Nephron progenitor cell (in vitro differentiated cells): Measurements from ENCODE around the gene PGAM5.

Experiments
- DNase-seq: peaks from one replicate; pipeline ENCODE4 v3.0.0; 2021
- H3K27ac Mint-ChIP-seq: 2 replicates; pipeline ENCODE4 v1.8.0; 2021; ENCODE audit warnings: mild to moderate bottlenecking, moderate library complexity, mixed read lengths
- H3K27me3 Mint-ChIP-seq: 2 replicates; pipeline ENCODE4 v1.8.0; 2021; ENCODE audit warnings: mild to moderate bottlenecking, low read depth, mixed read lengths; ENCODE audit not compliant: poor library complexity
- H3K36me3 Mint-ChIP-seq: 2 replicates; pipeline ENCODE4 v1.8.0; 2021; ENCODE audit warnings: low read depth, mixed read lengths
- H3K4me1 Mint-ChIP-seq: 2 replicates; pipeline ENCODE4 v1.8.0; 2021; ENCODE audit warnings: mixed read lengths
- H3K4me3 Mint-ChIP-seq: 2 replicates; pipeline ENCODE4 v1.8.0; 2021; ENCODE audit warnings: mild to moderate bottlenecking, moderate library complexity, mixed read lengths
- H3K9me3 Mint-ChIP-seq: 2 replicates; pipeline ENCODE4 v1.8.0; 2021; ENCODE audit warnings: mild to moderate bottlenecking, moderate library complexity, mixed read lengths
- CTCF ChIP-seq: fragments of 200-600 bp; sonication (generic); IDR thresholded peaks from 2 replicates; pipeline ENCODE4 v1.5.0; 2021; ENCODE audit warnings: antibody characterized with exemption

PGAM5 gene

DNA sequence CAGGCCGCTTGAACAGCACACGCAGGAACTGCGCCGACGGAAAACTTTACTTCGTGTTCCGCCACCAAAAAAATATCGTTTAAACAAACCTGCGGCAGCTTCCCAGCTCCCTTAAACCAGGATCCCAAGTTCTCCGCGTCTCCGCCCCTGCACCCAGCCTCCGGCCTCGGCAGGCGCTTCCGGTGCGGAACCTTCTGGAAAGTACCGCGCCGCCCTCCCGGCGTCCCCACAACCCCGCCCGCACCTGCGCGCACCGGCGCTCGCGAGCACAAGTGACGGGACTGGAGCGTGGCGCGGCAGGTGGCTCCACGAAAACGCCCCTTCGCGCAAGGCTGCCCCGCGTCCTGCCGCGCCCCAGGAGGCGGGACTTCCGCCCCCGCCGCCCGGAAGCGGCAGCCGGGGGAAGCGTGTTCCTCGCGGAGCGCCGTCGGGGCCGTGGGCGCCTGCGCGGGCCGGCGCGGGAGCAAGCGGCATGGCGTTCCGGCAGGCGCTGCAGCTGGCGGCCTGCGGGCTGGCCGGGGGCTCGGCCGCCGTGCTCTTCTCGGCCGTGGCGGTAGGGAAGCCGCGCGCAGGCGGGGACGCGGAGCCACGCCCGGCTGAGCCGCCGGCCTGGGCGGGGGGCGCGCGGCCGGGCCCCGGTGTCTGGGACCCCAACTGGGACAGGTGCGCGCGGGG, at the start of gene PGAM5:
Gene PGAM5 (plus strand): TSS at position 438 of the 675 bp plus-strand sequence. CDS start 35 bp downstream, at position 473.
- H3K4me3 Mint-ChIP-seq, result peak within 1 kb of the TSS; percentile 92
- no peak for TF ChIP-seq CTCF

GRCh38 chr12:132660996-132661395, 49.6 kb upstream of the PGAM5 start:
- no peak for TF ChIP-seq CTCF
- no peaks in the 10 kb centered on the region for H3K4me1 Mint-ChIP-seq
- no peaks in the 10 kb centered on the region for H3K9me3 Mint-ChIP-seq
- no peaks in the 10 kb centered on the region for H3K27me3 Mint-ChIP-seq
- no peak overlapping the region for H3K27ac Mint-ChIP-seq
- H3K4me3 Mint-ChIP-seq, result no peak overlapping the region
- H3K36me3 Mint-ChIP-seq, result peaks cover 65% of the 10 kb centered on the region
- DNase-seq, result no peak

More for the DNA sequence above, at the start of gene PGAM5:
- Mint-ChIP-seq H3K4me1 (peaks cover 16% of the 10 kb centered on the region), H3K27me3 (peaks cover 3% of the 10 kb centered on the region), H3K27ac (peak within 1 kb of the TSS; percentile 83), H3K36me3 (peaks cover 25% of the 10 kb centered on the region), H3K9me3 (peaks cover 14% of the 10 kb centered on the region)
- peak; percentile 83 for DNase-seq

DNA sequence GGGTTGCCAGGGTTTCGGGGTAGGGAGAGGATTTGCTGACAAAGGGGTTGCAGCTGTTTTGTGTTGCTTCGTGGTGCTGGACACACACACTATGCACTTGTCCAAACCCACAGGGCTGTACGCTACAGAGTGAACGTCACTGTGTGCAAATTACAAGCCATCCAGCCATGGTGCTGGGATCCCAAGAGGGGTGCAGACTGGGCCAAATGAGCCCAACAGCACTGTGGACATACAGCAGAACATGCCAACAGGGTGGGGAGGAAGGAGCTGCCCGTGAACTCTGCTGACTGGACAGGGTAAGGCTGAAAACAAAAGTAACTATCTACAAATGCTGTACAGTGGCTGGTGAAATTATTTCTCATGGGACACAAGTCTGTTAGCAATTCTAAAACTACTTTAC, 48.7 kb upstream of the PGAM5 start:
- Mint-ChIP-seq H3K9me3 (no peaks in the 10 kb centered on the region), H3K4me1 (no peaks in the 10 kb centered on the region), H3K4me3 (no peak overlapping the region), H3K27ac (no peak overlapping the region), H3K27me3 (no peaks in the 10 kb centered on the region), H3K36me3 (peaks cover 68% of the 10 kb centered on the region)
- no peak for TF ChIP-seq CTCF
- no peak for DNase-seq

- no peaks in the 10 kb centered on the region for H3K9me3 Mint-ChIP-seq
- H3K27me3 Mint-ChIP-seq, result no peaks in the 10 kb centered on the region
- H3K4me3 Mint-ChIP-seq, result no peak overlapping the region
- no peak for TF ChIP-seq CTCF
- peaks cover 64% of the 10 kb centered on the region for H3K36me3 Mint-ChIP-seq
- H3K4me1 Mint-ChIP-seq, result no peaks in the 10 kb centered on the region
- H3K27ac Mint-ChIP-seq, result no peak overlapping the region
- DNase-seq, result no peak
Measured at GRCh38 chr12:132662901-132663755, 47.5 kb upstream of the PGAM5 start.

- Mint-ChIP-seq H3K27me3 (no peaks in the 10 kb centered on the region), H3K4me1 (no peaks in the 10 kb centered on the region), H3K27ac (no peak overlapping the region), H3K4me3 (no peak overlapping the region), H3K36me3 (peaks cover 71% of the 10 kb centered on the region), H3K9me3 (no peaks in the 10 kb centered on the region)
- no peak for TF ChIP-seq CTCF
- no peak for DNase-seq
Measured at GRCh38 chr12:132664206-132665148, 46.2 kb upstream of the PGAM5 start.
